HG03342 (cell line): ENCODE results near the gene CSNK1G1.
A peak's percentile ranks its signal among the peaks of the same experiment; 100 is the strongest.

Experiments
- ATAC-seq: cut with Tn5 transposase; IDR thresholded peaks from one replicate; pipeline ENCODE4 v1.9.1; 2021; ENCODE audit warnings: mild to moderate bottlenecking, moderate library complexity; ENCODE audit not compliant: unreplicated experiment

CSNK1G1 gene

DNA sequence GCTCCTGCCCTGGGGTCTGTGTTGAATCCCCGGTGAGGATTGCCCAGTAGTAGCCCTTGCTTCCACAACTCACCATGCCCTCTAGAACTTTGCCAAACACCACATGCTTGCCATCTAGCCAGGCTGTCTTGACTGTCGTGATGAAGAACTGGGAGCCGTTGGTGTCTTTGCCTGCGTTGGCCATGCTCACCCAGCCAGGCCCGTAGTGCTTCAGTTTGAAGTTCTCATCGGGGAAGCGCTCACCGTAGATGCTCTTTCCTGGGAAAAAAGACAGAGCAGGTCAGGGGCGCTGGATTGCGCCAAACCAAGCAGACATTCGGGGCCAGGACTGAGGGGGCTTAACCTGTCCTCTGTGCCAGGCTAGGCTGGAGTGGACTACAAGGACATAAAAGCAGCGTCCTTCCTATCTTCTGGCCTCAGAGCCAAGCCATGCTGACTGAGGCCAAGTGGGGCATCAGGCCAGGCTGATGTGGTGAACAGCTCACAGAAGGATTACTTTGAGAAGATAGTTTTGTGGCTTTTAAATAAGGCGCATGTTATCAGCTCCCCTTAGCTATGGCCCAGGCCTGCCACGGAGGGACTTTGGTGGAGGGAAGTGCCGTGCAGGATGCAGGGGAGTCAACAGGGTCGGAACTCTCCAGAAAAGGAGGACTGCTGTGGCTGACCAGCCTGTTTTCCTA is 199.2 kb downstream of the CSNK1G1 start:
- ATAC-seq: no peak

DNA sequence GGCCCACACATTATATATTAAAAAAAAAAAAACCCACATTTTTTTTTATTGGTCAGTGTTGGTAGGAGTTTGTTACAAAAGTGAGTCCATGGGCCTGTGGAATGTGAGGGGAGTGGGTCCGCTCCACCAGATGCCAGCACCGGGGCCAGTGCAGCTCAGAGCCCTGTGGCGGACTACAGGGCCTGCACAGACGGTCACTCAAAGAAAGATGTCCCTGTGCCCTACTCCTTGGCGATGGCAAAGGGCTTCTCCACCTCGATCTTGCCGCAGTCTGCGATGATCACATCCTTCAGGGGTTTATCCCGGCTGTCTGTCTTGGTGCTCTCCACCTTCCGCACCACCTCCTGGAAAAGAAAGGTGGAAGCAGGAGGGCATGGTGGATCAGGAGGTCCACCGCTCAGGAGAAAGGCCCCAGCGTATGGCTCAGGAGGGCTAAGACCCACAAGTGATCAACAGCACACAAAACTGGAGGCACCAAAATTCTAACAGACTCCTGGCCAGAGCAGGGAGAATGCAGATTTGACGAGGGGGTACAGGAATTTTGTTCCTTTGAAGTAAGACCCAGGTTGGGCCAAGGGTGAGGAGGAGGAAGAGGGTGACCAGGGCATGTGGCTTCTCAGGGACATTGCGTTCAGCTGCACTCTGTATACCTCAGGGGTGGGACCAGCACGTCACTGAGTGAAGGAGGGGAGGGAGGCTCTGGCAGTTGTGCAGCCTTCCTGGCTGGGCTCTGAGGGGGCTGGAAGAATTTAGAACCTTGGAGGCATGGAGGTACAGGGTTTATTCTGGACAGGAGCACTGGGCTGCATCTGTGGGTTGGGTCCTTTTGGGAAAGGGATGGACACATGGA is 199.9 kb downstream of the CSNK1G1 start:
- no peak for ATAC-seq

DNA sequence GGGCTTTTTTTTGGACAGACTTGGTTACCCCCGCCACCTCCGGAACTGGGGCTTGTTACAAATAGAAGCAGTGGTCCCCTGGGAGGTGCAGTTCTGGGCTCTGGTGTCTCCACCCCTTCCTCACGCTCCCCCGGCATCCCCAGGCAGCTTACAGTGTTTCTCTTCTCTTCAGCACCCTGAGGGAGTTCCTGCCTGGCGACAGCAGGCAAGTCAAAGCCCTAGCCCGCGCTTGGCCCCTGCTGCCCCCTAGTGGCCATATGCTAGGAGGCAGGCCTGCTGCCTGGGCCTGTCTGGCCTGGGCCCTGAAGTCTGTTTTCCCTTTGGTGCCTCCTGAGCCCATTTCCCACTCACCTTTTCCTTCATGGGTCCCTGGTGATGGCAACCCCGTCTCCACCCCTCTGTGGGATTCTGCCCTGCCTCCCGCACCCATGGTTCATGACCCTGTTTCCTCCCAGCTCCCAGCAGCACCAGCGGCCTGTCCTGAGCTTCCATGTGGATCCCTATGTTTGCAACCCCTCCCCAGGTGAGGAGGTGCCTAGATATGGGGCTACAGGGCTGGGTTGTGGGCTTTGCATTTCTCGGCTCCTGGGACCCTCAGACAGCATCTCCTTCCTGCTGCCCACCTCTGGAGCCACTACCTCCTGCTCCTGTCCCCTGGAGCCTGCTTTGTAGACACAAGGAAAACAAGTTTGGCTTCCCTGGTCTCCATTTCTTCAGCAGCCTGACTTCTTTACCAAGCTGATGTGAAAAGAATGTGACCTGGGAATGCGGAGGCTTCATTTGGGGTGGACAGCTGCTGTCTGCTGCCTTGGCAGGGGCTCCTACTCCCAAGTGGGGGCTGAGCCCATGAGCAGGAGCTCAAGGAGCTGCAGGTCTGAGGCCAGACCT is 202.2 kb downstream of the CSNK1G1 start:
- peak; percentile 57 for ATAC-seq

DNA sequence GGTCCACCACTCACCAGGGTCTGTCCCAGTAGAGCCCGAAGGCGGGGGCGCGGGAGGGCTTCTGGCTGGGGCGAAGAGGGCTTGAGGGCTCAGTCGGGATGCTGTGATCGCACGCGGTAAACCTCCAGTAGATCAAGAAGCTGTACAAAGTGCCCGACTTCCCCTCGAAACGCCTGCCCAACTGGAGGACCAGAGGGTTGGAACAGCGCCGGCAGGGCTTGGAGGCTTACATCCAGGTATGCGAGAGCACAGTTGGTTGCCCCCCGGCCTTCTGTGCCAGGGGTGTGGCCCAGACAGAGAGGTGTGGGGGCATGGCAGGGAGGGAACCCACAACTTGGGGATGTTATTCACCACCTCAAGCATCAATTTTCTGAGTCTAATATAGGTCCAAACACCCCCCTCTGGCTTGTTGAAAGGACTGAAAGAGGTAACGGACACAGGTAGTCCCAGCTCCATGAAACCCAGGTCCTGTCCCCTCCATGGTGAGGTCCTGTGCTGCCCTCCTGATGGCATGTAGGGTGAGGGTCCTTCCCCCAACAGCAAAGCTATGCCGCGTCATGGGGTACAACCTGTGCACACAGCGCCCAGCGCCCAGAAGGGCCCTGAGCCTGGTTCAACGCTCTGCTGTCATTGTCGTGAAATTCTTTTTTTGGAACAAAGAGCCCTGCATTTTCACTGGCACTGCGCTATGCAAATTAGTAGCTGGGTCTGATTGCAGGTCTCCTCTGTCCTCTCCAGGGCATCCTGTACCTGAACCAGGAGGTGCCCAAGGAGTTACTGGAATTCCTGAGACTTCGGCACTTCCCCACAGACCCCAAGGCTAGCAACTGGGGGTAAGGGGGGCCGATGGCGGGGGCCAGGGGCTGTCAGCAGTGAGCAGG is 203.2 kb downstream of the CSNK1G1 start:
- ATAC-seq: peak; percentile 15

DNA sequence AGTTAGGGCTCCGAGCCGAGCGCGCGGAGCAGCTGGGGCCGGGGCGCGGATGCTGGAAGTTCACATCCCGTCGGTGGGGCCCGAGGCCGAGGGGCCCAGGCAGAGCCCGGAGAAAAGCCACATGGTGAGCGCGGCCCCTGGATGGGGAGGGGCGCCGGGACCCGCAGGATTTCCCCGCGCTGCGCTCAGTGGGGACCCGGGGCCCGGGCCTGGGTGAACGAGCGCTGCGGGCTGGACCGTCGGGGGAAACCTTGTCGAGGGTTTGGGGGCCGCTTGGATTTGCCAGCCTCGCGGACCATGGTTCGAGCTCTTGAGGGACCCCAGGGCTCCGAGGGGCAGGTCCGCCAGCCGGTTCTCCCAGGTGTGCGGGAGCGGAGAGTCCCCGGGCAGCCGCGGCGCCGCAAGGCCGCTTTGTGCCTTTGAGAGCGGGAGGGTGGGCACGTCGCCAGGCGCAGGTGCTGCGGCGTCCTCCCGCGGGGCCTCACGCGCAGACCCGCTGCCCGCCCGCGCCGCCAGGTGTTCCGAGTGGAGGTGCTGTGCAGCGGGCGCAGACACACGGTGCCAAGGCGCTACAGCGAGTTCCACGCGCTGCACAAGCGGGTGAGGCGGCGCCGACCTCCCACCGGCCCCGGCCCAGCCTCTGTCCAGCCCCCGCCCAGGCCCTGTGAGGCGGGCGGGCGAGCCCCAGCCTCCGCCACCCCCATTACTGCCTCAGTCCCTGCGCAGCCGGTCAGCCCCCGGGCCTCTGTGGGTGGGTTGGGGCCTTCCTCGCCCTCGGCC is 204.1 kb downstream of the CSNK1G1 start, which contains the start of gene SNX22:
SNX22 (plus strand) TSS at position 5 of the 780 bp plus-strand sequence; CDS start at position 50, 45 bp downstream.
- ATAC-seq: no peak

DNA sequence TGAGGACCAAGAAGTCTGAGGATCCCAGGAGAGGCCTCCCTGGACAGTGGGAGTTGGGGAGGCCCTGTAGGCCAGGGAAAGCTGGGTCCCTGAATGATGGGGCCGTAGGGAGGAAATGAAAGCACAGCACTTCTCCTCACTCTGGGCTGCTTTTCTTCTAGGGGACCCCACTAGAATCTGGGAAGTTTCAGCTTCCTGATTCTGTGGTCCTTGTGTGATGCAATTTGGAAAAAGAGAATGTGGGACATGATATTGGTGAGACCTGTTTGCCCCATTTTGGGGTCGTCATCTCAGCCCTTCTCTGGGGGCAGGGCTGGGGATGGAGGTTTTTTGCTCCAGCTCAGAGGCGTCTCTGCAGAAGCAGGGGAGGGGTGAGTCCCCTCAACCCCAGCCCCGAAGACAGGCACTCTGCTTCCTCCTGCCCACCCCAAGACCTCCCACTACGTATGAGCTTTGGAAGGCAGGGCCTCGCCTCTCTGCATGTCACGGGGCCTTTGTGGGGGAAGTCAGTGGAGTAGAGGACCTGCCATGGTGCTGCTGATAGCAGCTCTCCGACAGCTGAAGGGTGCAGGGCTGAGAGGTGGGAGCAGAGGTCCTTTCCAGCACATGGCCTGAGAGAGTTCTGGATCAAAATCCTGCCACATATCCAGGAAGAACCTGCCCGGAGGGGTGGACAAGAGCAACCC is 205.9 kb downstream of the CSNK1G1 start:
- no peak for ATAC-seq

DNA sequence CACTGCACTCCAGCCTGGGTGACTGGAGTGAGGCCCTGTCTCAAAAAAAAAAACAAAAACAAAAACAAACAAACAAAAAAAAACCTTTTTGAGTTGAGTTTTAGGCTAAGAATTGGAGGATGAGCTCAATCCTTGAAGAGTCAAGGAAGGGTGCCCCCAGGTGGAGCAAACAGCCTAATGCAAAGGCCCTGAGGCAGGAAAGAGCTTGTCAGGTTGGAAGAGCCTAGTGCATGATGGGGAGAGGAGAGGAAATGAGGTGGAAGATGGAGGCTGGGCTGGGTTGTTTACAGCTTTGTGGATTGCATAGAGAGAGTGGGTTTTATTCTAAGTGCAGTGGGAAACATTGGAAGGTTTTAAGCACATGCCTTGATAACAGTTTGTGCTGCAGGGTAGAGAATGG is 206.5 kb downstream of the CSNK1G1 start:
- ATAC-seq: no peak

DNA sequence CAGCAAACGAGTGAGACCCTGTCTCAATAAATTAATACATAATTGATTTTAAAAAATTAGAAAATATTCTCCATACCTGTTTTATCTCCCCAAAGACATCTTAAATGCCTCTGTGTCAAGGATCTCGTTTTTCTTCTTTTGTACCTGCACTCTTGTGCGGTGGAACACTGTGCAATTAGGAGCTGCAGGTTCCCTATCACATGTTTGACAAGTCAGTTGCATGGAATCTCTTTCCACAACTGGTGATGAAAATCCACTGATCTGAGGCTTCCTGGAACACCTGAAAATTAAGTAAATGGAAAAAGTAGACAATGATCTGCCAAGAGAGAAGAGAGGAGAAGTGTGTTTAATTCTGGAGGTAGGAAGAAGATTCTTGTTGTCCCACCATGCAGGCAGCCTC is 207.4 kb downstream of the CSNK1G1 start:
- no peak for ATAC-seq

DNA sequence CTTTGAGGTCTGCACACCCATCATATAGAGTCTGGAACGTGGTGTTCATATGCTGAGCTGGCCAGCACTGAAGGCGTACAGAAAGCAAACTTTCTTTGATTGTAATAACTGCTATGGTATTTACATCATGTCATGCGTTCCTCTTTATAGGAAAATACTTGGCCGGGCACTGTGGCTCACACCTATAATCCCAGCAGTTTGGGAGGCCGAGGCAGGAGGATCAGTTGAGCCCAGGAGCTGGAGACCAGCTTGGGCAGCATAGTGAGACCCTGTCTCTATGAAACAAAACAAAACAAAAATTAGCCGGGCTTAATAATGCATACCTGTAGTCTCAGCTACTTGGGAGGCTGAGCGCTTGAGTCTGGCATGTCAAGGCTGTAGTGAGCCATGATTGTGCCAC is 207.8 kb downstream of the CSNK1G1 start:
- no peak for ATAC-seq

DNA sequence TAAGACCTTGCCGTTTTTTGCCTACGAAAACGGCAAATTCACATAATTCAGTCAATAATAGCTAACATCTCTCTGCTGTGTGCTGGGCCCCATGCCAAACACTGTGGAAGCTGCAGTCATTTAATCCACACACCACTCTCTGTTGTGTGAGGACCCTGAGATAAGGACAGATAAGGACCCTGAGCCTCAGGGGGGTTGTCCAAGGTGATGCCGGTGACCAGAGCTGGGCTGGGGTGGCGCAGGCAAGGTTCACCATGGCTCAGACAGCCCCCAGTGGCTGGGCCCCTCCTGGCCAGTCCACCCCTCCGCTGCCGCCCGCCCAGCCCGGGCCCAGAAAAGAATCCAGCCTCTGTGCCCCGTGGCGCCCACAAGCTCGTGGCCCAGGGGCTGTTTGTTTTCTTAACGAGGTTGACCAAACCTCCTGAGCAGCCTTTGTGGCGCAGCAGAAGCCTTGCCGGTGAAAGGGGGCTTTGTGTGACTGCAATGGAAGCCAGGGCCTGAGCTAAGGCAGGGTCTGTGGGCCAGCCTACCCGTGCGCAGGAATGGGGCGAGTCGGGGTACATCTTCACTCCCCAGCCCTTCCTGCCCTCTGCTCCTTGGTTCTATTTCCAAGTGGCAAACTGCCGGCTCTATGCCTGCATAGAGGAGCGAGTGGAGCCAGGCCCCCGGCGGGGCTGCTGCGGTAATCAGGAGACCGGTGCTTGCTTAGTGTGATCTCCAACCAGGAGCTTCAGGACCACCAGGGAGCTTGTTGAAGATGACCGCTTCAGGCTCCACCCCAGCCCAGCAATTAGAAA is 208.9 kb downstream of the CSNK1G1 start:
- ATAC-seq: no peak

DNA sequence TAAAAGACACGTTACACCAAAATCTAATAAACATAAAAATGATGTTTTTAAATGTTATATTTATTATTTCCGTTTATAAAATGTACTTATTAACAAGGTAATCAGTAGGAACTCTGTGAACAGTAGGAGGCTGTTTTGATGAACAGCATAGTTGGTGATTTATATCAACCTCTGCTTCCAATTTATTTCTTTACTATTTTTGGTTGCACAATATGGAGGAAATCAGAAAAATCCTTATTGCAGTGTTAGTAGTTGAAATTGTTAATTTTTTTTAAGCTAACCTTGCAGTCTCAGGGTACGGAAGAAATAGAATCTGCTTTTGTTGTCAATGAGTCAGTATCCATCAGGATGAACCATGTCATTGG is 209.5 kb downstream of the CSNK1G1 start:
- no peak for ATAC-seq

DNA sequence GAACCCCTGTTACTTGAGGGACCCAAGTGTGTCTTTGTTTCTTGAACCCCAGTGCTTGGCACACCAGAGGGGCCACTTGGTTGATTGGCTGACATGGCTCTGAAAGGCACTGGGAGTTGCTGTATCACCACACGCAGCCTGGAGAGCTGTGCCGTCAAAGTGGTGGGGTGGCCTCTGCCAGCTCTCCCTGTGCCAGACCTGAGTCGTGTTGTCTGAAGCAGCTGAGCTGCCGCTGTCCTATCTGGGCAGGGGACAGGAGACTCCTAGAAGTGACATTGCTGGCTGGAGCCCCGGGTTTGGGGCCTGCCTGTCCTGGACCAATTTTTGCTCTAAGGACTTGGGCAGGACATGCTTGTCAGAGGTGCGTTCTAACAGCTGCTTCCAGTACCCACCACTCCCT is 209.9 kb downstream of the CSNK1G1 start:
- ATAC-seq: no peak

DNA sequence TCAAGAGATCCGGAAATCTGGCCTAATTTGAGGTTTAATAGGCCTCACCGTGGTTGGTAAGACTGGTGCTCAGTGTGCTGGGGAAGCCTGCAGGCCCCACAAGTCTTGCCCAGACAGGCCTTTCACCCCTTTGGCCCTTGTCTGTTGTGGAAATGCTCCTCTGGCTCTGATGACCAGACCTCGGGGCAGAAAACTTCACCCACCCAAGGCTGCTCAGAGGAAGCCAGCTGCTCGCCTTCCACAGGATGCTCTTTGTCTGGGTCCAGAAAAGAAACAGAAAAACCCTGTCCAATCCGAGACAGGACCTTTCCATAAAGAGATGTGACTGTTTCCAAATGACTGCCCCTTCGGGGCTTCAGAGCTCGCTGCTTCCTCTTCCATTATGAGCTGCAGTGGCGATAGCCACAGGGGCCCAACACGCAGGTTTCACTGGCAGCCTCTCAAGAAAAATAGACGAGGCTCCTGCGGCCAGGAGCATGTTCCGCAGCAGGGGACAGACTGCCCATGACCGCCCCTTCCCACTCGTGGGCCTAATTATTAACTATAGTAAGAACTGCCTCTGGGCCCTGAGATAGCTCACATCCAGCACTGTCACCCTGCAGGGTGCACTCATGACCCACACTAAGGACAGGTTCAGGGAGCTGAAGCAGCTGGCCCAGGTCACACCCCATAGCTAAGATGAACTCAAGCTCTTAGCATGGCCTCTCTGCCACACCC is 211.2 kb downstream of the CSNK1G1 start:
- ATAC-seq: peak; percentile 67

DNA sequence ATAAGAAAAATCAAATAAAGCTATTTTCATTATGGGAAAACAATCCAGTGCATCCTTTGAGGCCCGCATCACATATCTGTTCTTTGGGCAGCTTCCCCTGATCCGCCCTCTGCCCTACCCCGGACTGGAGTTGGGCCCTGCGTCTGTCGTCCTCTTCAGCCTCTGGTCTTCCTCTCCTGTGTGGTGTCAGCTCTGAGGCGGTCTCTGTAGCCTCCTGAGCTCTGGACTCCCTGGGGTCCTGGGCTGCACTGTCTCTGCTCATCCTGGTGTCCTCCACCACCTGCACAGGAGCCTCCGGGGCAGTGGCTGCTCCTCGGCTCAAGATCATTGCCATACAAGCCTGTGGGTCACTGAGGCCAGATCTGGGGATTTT is 211.8 kb downstream of the CSNK1G1 start:
- no peak for ATAC-seq

DNA sequence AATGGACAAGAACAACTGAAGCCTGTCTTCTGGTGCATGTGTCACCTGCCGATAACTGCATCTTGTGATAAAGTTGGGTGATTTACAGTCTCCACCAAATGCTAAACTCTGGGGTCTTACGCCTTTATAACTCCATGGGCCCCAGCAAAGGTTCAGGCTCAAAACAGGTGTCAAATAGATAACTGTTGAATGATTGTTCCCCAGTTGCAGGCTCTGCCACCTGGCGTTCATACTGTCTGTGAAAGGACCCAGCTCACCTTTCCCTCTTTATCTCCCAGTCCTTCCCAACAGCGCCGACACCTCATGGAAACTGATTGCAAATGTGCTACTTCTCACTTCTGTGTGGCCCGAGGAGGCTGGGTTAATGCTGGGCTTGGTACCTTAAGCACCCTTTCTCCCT is 212.7 kb downstream of the CSNK1G1 start:
- no peak for ATAC-seq

DNA sequence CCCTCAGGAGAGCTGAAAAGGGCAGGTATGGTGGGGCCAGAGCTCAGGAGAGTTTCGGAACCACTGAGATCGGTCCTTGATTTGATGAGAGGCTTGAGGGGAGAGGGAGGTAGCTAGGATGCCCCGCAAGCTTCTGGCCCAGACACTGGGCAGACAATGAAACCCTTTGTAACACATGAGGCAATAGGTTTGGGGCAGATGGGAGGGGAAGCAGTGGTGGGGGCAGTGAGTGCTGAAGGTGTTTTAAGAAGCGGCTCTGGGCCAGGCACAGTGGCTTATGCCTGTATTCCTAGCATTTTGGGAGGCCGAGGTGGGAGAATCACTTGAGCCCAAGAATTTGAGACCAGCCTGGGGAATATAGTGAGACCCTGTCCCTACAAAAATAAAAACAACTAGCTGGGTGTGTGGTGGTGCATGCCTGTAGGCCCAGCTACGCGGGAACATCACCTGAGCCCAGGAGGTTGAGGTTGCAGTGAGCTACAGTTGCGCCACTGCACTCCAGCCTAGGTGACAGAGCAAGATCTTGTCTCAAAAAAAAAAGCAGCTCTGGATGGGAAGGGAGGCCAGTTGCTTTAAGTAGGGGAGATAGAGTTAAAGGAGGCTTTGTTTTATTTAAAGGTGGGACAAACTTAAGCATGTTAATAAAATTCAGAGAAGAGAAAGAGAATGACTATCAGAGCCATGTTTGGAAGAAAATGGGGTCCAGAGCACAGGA is 214.0 kb downstream of the CSNK1G1 start:
- no peak for ATAC-seq

DNA sequence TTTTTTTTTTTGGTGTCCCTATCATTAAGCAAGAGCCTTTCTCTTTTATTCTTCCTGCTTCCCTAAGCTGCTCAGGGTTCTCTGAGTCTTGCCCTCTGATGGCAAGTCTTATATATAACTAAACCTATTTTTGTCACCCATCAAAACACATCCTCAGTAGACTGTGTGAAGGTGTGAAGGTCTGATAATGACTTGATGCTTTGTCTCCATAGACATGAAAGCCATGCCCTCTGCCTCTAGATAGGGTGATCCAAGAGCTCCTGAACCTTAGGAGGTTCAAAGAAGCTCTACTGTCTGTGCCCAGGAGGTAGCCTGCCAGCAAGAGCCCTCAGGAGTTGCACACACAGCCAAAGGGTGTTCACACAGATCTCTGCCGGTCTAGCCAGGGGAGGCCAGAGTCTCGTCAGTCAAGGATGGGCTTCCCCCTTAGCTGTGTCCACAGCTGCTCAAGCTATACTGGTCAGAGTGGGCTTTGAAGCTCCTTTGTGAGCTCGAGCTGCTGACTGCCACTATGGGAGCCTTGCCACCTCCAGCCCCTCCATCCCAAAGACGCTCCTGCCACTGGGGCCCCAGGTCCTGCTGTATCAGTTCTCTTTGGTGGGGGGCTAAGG is 217.5 kb downstream of the CSNK1G1 start:
- no peak for ATAC-seq
